HCT116 (cell line): ENCODE data around the gene PBX2. TPM values are rescaled to one million over a fixed set of nuclear protein-coding genes. Genes with fewer than 3 reads are reported as not detected.

Experiments
- ATAC-seq: fragments of 200-7000 bp; cut with Tn5 transposase; 2 replicates; pipeline ENCODE4 v1.9.1; 2020; ENCODE audit warnings: mild to moderate bottlenecking, moderate library complexity
- BruUV-seq: library from RNA; stranded (reverse); fragments of 400-500 nt; replicated peaks from 2 replicates; lab custom pipeline; 2021; lab: Mats Ljungman, UMichigan
- CTCF ChIA-PET: fragments of 300-600 bp; sonication (Branson Sonifier 250); formaldehyde crosslinking; loops from one replicate; lab custom pipeline; 2021; ENCODE audit warnings: antibody characterized with exemption; lab: Charles Lee
- POLR2A ChIA-PET: fragments of 300-600, 350-600 bp; sonication (Branson Sonifier 250); formaldehyde crosslinking; loops from one replicate; lab custom pipeline; 2021; ENCODE audit warnings: antibody characterized with exemption; lab: Charles Lee
- RAD21 ChIA-PET, 2 experiments: fragments of 300-600 bp; sonication (Branson Sonifier 250); formaldehyde crosslinking; loops; one replicate each; lab custom pipeline; 2023; ENCODE audit warnings: low total read pairs in 2 of 2; ENCODE audit not compliant: uncharacterized antibody in 2 of 2, unreplicated experiment in 2 of 2, low non-redundant PET in 1 of 2; lab: Charles Lee
- DNase-seq: peaks from one replicate; pipeline ENCODE4 v3.0.0-alpha.2; 2010; ENCODE audit warnings: low read depth, low spot score
- H2AFZ ChIP-seq: fragments of 200-600 bp; shearing (Covaris generic), sonication (generic); 2 replicates; pipeline ENCODE4 v1.6.1; 2017; ENCODE audit warnings: low read depth, mixed run types, mixed read lengths, antibody characterized with exemption, low read length; ENCODE audit not compliant: poor library complexity, severe bottlenecking
- H3K27ac ChIP-seq: 2 replicates; pipeline ENCODE4 v1.5.1; 2012; ENCODE audit warnings: low read depth, low read length
- H3K27me3 ChIP-seq: fragments of 200-600 bp; sonication (generic); 2 replicates; pipeline ENCODE4 v1.6.1; 2016; ENCODE audit warnings: mixed run types, low read length, mixed read lengths; ENCODE audit not compliant: insufficient read depth
- H3K36me3 ChIP-seq, 2 experiments: fragments of 200-500 bp in 1 of 2; fragments of 200-600 bp in 1 of 2; sonication (Bioruptor generic) in 1 of 2; sonication (generic) in 1 of 2; 2 replicates each; pipeline versions ENCODE4 v1.5.1 to v1.6.1; 2014 to 2016; ENCODE audit warnings: low read length in 2 of 2, inconsistent platforms in 1 of 2, mixed read lengths in 1 of 2, mixed run types in 1 of 2; ENCODE audit not compliant: insufficient read depth in 2 of 2, control insufficient read depth in 1 of 2
- H3K4me1 ChIP-seq, 2 experiments: fragments of 200-600 bp in 1 of 2; sonication (generic) in 1 of 2; 2 replicates each; pipeline versions ENCODE4 v1.5.1 to v1.6.1; 2012 to 2017; ENCODE audit warnings: low read length in 2 of 2, inconsistent platforms in 1 of 2, mild to moderate bottlenecking in 1 of 2, mixed read lengths in 1 of 2, mixed run types in 1 of 2, moderate library complexity in 1 of 2; ENCODE audit not compliant: insufficient read depth in 2 of 2, control insufficient read depth in 1 of 2
- H3K4me2 ChIP-seq: fragments of 200-600 bp; sonication (generic); 2 replicates; pipeline ENCODE4 v1.6.1; 2017; ENCODE audit warnings: mixed run types, low read length, mixed read lengths
- H3K4me3 ChIP-seq, 2 experiments: fragments of 200-600 bp in 1 of 2; sonication (generic) in 1 of 2; replicated peaks in 1 of 2; 2 replicates each; pipeline ENCODE4 v1.5.1; 2011 to 2016; ENCODE audit warnings: low read length in 2 of 2, control low read depth in 1 of 2, low read depth in 1 of 2, mild to moderate bottlenecking in 1 of 2, mixed read lengths in 1 of 2, mixed run types in 1 of 2
- H3K79me2 ChIP-seq: fragments of 200-600 bp; sonication (generic); 2 replicates; pipeline ENCODE4 v1.6.1; 2017; ENCODE audit warnings: mild to moderate bottlenecking, mixed run types, low read length, moderate library complexity, mixed read lengths; ENCODE audit not compliant: insufficient read depth
- H3K9ac ChIP-seq: fragments of 200-600 bp; sonication (generic); 2 replicates; pipeline ENCODE4 v1.6.1; 2016; ENCODE audit warnings: low read length, mixed read lengths
- H3K9me2 ChIP-seq: fragments of 200-600 bp; sonication (generic), shearing (Covaris generic); 2 replicates; pipeline ENCODE4 v1.6.1; 2017; ENCODE audit warnings: mixed run types, mild to moderate bottlenecking, moderate library complexity; ENCODE audit not compliant: insufficient read depth
- H3K9me3 ChIP-seq, 2 experiments: fragments of 200-500 bp in 1 of 2; fragments of 200-600 bp in 1 of 2; sonication (Bioruptor generic) in 1 of 2; sonication (generic) in 1 of 2; 2 replicates each; pipeline ENCODE4 v1.6.1; 2014 to 2017; ENCODE audit warnings: low read length in 2 of 2, mixed read lengths in 2 of 2, inconsistent platforms in 1 of 2, low read depth in 1 of 2, mild to moderate bottlenecking in 1 of 2, mixed run types in 1 of 2, moderate library complexity in 1 of 2; ENCODE audit not compliant: control insufficient read depth in 1 of 2, insufficient read depth in 1 of 2
- H4K20me1 ChIP-seq: fragments of 200-600 bp; sonication (generic), shearing (Covaris generic); 2 replicates; pipeline ENCODE4 v1.6.1; 2017; ENCODE audit warnings: mixed run types, mild to moderate bottlenecking, moderate library complexity; ENCODE audit not compliant: insufficient read depth
- CEBPB ChIP-seq: IDR thresholded peaks from 2 replicates; pipeline ENCODE4 v1.6.1; 2012; ENCODE audit warnings: low read depth
- ELF1 ChIP-seq: IDR thresholded peaks from 2 replicates; pipeline ENCODE4 v1.6.1; 2012; ENCODE audit warnings: low read depth, borderline replicate concordance
- EZH2 ChIP-seq: fragments of 200-600 bp; sonication (generic); IDR thresholded peaks from 2 replicates; pipeline ENCODE4 v1.6.1; 2017; ENCODE audit warnings: antibody characterized with exemption, mixed run types
- EZH2phosphoT487 ChIP-seq: fragments of 200-600 bp; IDR thresholded peaks from 2 replicates; pipeline ENCODE4 v1.6.1; 2018; ENCODE audit warnings: antibody characterized with exemption, borderline replicate concordance
- FOSL1 ChIP-seq: IDR thresholded peaks from 2 replicates; pipeline ENCODE4 v1.6.1; 2012; ENCODE audit warnings: low read depth
- JUND ChIP-seq: IDR thresholded peaks from 2 replicates; pipeline ENCODE4 v1.6.1; 2012
- POLR2A ChIP-seq: IDR thresholded peaks from 2 replicates; pipeline ENCODE4 v1.7.0; 2011; ENCODE audit warnings: borderline replicate concordance; ENCODE audit not compliant: insufficient read depth, insufficient read length; ENCODE audit errors: extremely low read depth
- RAD21 ChIP-seq: IDR thresholded peaks from 2 replicates; pipeline ENCODE4 v1.6.1; 2012; ENCODE audit warnings: low read depth, mild to moderate bottlenecking
- SIN3A ChIP-seq: IDR thresholded peaks from 2 replicates; pipeline ENCODE4 v1.6.1; 2012; ENCODE audit warnings: low read depth
- SP1 ChIP-seq: IDR thresholded peaks from 2 replicates; pipeline ENCODE4 v1.6.1; 2012; ENCODE audit warnings: low read depth
- SRF ChIP-seq: IDR thresholded peaks from 2 replicates; pipeline ENCODE4 v1.6.1; 2012; ENCODE audit warnings: low read depth
- TCF7L2 ChIP-seq: IDR thresholded peaks from 2 replicates; pipeline ENCODE4 v1.7.0; 2011; ENCODE audit warnings: borderline replicate concordance, inconsistent platforms; ENCODE audit not compliant: insufficient read depth, insufficient read length; ENCODE audit errors: extremely low read depth
- YY1 ChIP-seq: IDR thresholded peaks from 2 replicates; pipeline ENCODE4 v1.6.1; 2011; ENCODE audit warnings: low read length, low read depth, moderate library complexity, mild to moderate bottlenecking; ENCODE audit not compliant: insufficient replicate concordance; ENCODE audit errors: extremely low read depth
- ZFX ChIP-seq: fragments of 450-650 bp; IDR thresholded peaks from 2 replicates; pipeline ENCODE4 v1.6.1; 2017
- ZNF274 ChIP-seq: fragments of 200-500 bp; sonication (Bioruptor generic); IDR thresholded peaks from 2 replicates; pipeline ENCODE4 v1.6.1; 2014; ENCODE audit warnings: mild to moderate bottlenecking, low read depth, low read length, inconsistent platforms
- intact Hi-C: fragments of 100-400 bp; cut with micrococcal nuclease; formaldehyde crosslinking; loops from 2 replicates; pipeline ENCODE4 v1.10.0; 2022
- total RNA-seq: library from RNA; stranded (reverse); gene quantifications from one replicate; pipeline ENCODE4 v1.2.1, GENCODE V29; 2021; ENCODE audit not compliant: unreplicated experiment
- TF ChIP-seq, protein P1 (sequence below): IDR thresholded peaks from 2 replicates; pipeline ENCODE4 v1.6.1; 2012; ENCODE audit warnings: low read depth

The PBX2 gene
- total RNA-seq, 1 experiment from 2014 or later, result 79.0 TPM

GRCh38 chr6:32151863-32152768 lies 37.9 kb downstream of the PBX2 start, which contains the start of gene PRRT1:
TSS of gene PRRT1 (minus strand) at chr6:32151939. CDS start at chr6:32151827, 112 bp downstream.
- Histone ChIP-seq H3K9ac (peak within 1 kb of the TSS; percentile 93), H3K27ac (peak within 1 kb of the TSS; percentile 98), H4K20me1 (no peaks in the 10 kb centered on the region)
- DNase-seq, result no peak
- POLR2A ChIA-PET, result interaction anchor here (0.9 to 1.1 kb wide), 2 partner anchors 24 to 25 kb away, joined by 3 read pairs; partner anchors contain the start of gene ATF6B
- TF ChIP-seq POLR2A, result no peak
- no peak for TF ChIP-seq SRF
- no peak for TF ChIP-seq RAD21
- TF ChIP-seq TCF7L2, result no peak
- no peak for TF ChIP-seq ELF1
- no peak for TF ChIP-seq EZH2phosphoT487
- no peak for TF ChIP-seq JUND
- TF ChIP-seq, protein P1, sequence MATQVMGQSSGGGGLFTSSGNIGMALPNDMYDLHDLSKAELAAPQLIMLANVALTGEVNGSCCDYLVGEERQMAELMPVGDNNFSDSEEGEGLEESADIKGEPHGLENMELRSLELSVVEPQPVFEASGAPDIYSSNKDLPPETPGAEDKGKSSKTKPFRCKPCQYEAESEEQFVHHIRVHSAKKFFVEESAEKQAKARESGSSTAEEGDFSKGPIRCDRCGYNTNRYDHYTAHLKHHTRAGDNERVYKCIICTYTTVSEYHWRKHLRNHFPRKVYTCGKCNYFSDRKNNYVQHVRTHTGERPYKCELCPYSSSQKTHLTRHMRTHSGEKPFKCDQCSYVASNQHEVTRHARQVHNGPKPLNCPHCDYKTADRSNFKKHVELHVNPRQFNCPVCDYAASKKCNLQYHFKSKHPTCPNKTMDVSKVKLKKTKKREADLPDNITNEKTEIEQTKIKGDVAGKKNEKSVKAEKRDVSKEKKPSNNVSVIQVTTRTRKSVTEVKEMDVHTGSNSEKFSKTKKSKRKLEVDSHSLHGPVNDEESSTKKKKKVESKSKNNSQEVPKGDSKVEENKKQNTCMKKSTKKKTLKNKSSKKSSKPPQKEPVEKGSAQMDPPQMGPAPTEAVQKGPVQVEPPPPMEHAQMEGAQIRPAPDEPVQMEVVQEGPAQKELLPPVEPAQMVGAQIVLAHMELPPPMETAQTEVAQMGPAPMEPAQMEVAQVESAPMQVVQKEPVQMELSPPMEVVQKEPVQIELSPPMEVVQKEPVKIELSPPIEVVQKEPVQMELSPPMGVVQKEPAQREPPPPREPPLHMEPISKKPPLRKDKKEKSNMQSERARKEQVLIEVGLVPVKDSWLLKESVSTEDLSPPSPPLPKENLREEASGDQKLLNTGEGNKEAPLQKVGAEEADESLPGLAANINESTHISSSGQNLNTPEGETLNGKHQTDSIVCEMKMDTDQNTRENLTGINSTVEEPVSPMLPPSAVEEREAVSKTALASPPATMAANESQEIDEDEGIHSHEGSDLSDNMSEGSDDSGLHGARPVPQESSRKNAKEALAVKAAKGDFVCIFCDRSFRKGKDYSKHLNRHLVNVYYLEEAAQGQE, result no peak
- TF ChIP-seq FOSL1, result no peak
- no peak for TF ChIP-seq SP1
- TF ChIP-seq SIN3A, result no peak
- TF ChIP-seq ZFX, result no peak
- TF ChIP-seq EZH2, result no peak
- no peak for TF ChIP-seq CEBPB
- TF ChIP-seq YY1, result no peak
- no peak for TF ChIP-seq ZNF274
- TF ChIP-seq, all 23 proteins: peak for 0
- Histone ChIP-seq H3K36me3 (peaks cover 0 to 6% of the 10 kb centered on the region in 2 experiments; a peak in 1 of 4 replicates), H3K4me2 (peak within 1 kb of the TSS; percentile 95), H3K4me3 (peak within 1 kb of the TSS; percentile 93 to 95), H3K4me1 (peaks cover 12 to 25% of the 10 kb centered on the region in 2 experiments), H3K9me2 (no peaks in the 10 kb centered on the region), H2AFZ (no peak within 1 kb of the TSS), H3K9me3 (no peaks in the 10 kb centered on the region), H3K79me2 (peaks cover 16% of the 10 kb centered on the region), H3K27me3 (no peaks in the 10 kb centered on the region)
- BruUV-seq, result no TSS peak
- ATAC-seq, result no peak
- CTCF ChIA-PET, result interaction anchor here (0.7 kb wide), 1 partner anchor 716 kb away, joined by 4 read pairs; no protein-coding TSS in a partner anchor
- intact Hi-C loops, result no loop called here
- RAD21 ChIA-PET, result no interaction called here
